ENCODE data around the gene TEKT2.

DNA sequence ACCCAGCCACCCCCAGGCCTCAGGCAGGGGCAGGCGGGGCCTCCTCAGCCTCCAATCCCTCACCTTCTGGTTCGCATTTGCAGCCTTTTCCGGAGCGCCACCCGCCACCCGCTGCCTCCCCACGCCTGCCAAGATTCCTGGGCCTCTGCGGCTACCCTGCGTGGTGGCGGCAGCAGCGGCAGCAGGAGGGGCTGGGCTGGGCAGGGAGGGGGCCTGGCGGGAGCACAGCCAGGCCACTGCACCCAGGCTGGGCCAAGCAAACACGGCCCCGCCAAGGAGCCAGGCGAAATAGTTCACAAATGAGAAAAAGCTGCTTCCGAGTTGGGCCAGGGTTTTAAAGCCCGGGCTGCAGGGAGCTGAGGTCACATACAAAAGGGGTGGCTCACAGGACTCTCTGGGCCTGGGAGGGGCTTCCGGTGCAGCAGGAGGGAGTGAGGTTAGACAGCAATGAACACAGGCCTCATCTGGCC lies 31.3 kb downstream of the TEKT2 start:
- TF ChIP-seq EZH2phosphoT487 (IDR thresholded peaks at IDR 0.05; ENCODE audit: borderline replicate concordance): no peak
- TF ChIP-seq, protein P1, sequence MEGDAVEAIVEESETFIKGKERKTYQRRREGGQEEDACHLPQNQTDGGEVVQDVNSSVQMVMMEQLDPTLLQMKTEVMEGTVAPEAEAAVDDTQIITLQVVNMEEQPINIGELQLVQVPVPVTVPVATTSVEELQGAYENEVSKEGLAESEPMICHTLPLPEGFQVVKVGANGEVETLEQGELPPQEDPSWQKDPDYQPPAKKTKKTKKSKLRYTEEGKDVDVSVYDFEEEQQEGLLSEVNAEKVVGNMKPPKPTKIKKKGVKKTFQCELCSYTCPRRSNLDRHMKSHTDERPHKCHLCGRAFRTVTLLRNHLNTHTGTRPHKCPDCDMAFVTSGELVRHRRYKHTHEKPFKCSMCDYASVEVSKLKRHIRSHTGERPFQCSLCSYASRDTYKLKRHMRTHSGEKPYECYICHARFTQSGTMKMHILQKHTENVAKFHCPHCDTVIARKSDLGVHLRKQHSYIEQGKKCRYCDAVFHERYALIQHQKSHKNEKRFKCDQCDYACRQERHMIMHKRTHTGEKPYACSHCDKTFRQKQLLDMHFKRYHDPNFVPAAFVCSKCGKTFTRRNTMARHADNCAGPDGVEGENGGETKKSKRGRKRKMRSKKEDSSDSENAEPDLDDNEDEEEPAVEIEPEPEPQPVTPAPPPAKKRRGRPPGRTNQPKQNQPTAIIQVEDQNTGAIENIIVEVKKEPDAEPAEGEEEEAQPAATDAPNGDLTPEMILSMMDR (conservative IDR thresholded peaks at IDR 0.05; ENCODE audit: low read length): no peak

All from Loucy (cell line).